Trophoblast cell (in vitro differentiated cells and primary cell): ENCODE results near the gene HS6ST2.
A peak's percentile ranks its signal among the peaks of the same experiment; 100 is the strongest.
"Not testable (repeated sequence)": the region's sequence is repeated elsewhere in the genome, so short reads cannot be mapped to it uniquely, and the experiment has no call there.

Source experiments
- DNase-seq, 2 donors: peaks; one replicate each; pipeline ENCODE4 v3.0.0-alpha.2; 2016
- H2AFZ ChIP-seq: 2 replicates; pipeline ENCODE4 v1.6.1; 2013; ENCODE audit warnings: low read length, moderate library complexity, mild to moderate bottlenecking; ENCODE audit not compliant: insufficient read depth, poor library complexity
- H2AK5ac ChIP-seq: 2 replicates; pipeline ENCODE4 v1.6.1; 2013; ENCODE audit warnings: mild to moderate bottlenecking, low read length
- H2BK120ac ChIP-seq: 2 replicates; pipeline ENCODE4 v1.6.1; 2013; ENCODE audit warnings: low read length, mild to moderate bottlenecking, moderate library complexity; ENCODE audit not compliant: insufficient read depth, poor library complexity
- H2BK12ac ChIP-seq: 2 replicates; pipeline ENCODE4 v1.6.1; 2013; ENCODE audit warnings: mild to moderate bottlenecking, low read length, moderate library complexity
- H2BK5ac ChIP-seq: 2 replicates; pipeline ENCODE4 v1.6.1; 2013; ENCODE audit warnings: low read length, low read depth, moderate library complexity, mild to moderate bottlenecking; ENCODE audit not compliant: poor library complexity
- H3K14ac ChIP-seq: 2 replicates; pipeline ENCODE4 v1.6.1; 2013; ENCODE audit warnings: mild to moderate bottlenecking, low read length
- H3K18ac ChIP-seq: 2 replicates; pipeline ENCODE4 v1.6.1; 2013; ENCODE audit warnings: mild to moderate bottlenecking, low read length
- H3K23ac ChIP-seq: 2 replicates; pipeline ENCODE4 v1.6.1; 2013; ENCODE audit warnings: low read length
- H3K27ac ChIP-seq: 2 replicates; pipeline ENCODE4 v1.5.1; 2013; ENCODE audit warnings: low read depth, mild to moderate bottlenecking, inconsistent platforms, low read length, moderate library complexity
- H3K27me3 ChIP-seq: 2 replicates; pipeline ENCODE4 v1.6.1; 2013; ENCODE audit warnings: inconsistent platforms, mild to moderate bottlenecking, low read length, moderate library complexity; ENCODE audit not compliant: insufficient read depth
- H3K36me3 ChIP-seq, 2 experiments: 1 replicate in 1 of 2; 2 replicates in 1 of 2; pipeline ENCODE4 v1.6.1; 2013; ENCODE audit warnings: low read length in 2 of 2, mild to moderate bottlenecking in 2 of 2, moderate library complexity in 1 of 2; ENCODE audit not compliant: insufficient read depth in 2 of 2, control insufficient read depth in 1 of 2
- H3K4ac ChIP-seq: 2 replicates; pipeline ENCODE4 v1.6.1; 2013; ENCODE audit warnings: low read depth, mild to moderate bottlenecking, low read length, moderate library complexity
- H3K4me1 ChIP-seq, 2 experiments: 1 replicate in 1 of 2; 2 replicates in 1 of 2; pipeline ENCODE4 v1.6.1; 2013; ENCODE audit warnings: low read length in 2 of 2, mild to moderate bottlenecking in 2 of 2, moderate library complexity in 1 of 2; ENCODE audit not compliant: insufficient read depth in 2 of 2, control insufficient read depth in 1 of 2
- H3K4me2 ChIP-seq: 2 replicates; pipeline ENCODE4 v1.6.1; 2013; ENCODE audit warnings: inconsistent platforms, mild to moderate bottlenecking, low read length, moderate library complexity
- H3K4me3 ChIP-seq: 2 replicates; pipeline ENCODE4 v1.5.1; 2013; ENCODE audit warnings: mild to moderate bottlenecking, low read depth, low read length, inconsistent platforms
- H3K79me1 ChIP-seq: one replicate; pipeline ENCODE4 v1.6.1; 2013; ENCODE audit warnings: low read length
- H3K79me2 ChIP-seq: 2 replicates; pipeline ENCODE4 v1.6.1; 2013; ENCODE audit warnings: low read length, mild to moderate bottlenecking; ENCODE audit not compliant: control insufficient read depth, insufficient read depth, poor library complexity
- H3K9ac ChIP-seq: 2 replicates; pipeline ENCODE4 v1.6.1; 2013; ENCODE audit warnings: mild to moderate bottlenecking, low read length
- H3K9me3 ChIP-seq: 2 replicates; pipeline ENCODE4 v1.6.1; 2013; ENCODE audit warnings: low read depth, mild to moderate bottlenecking, control low read depth, inconsistent platforms, low read length; ENCODE audit not compliant: insufficient read depth
- H4K12ac ChIP-seq: 2 replicates; pipeline ENCODE4 v1.6.1; 2013; ENCODE audit warnings: low read depth, mild to moderate bottlenecking, low read length, moderate library complexity
- H4K8ac ChIP-seq: 2 replicates; pipeline ENCODE4 v1.6.1; 2013; ENCODE audit warnings: low read depth, mild to moderate bottlenecking, low read length, moderate library complexity
- H4K91ac ChIP-seq: one replicate; pipeline ENCODE4 v1.6.1; 2013; ENCODE audit warnings: low read depth, mild to moderate bottlenecking, low read length, moderate library complexity
- WGBS: extraction: QIAGEN DNeasy Blood & Tissue Kit; methylation state at CpG from one replicate; pipeline ENCODE4 v1.1.7; 2013; ENCODE audit warnings: missing lambda C conversion rate; ENCODE audit not compliant: insufficient read length, insufficient coverage; ENCODE audit errors: extremely low coverage; 5-methylcytosine and 5-hydroxymethylcytosine counted together

The HS6ST2 gene

GRCh38 chrX:132945055-132945599, 13.3 kb downstream of the HS6ST2 start:
- H4K91ac ChIP-seq, H4K12ac ChIP-seq, H2BK120ac ChIP-seq, H2AK5ac ChIP-seq, H3K79me1 ChIP-seq, H3K36me3 ChIP-seq, H3K4me2 ChIP-seq, H3K23ac ChIP-seq, H3K9me3 ChIP-seq, H2AFZ ChIP-seq, H3K9ac ChIP-seq, H3K4me3 ChIP-seq, H2BK12ac ChIP-seq, H3K27ac ChIP-seq, DNase-seq, H3K27me3 ChIP-seq, H3K4me1 ChIP-seq, H3K4ac ChIP-seq, H3K14ac ChIP-seq, H3K18ac ChIP-seq, H3K79me2 ChIP-seq, H2BK5ac ChIP-seq, H4K8ac ChIP-seq: not testable (repeated sequence)
- WGBS: no CpG with 5 or more reads among the region's 4 CpGs

- DNase-seq: peak in 1 of 2 donors; percentile 13
- Histone ChIP-seq H3K18ac (no peak overlapping the region), H2BK5ac (no peak overlapping the region), H4K12ac (no peak overlapping the region), H3K14ac (no peak overlapping the region), H3K27me3 (no peaks in the 10 kb centered on the region), H2BK120ac (no peak overlapping the region), H3K27ac (no peak overlapping the region), H3K4me2 (no peak overlapping the region), H3K4me1 (no peaks in the 10 kb centered on the region), H3K9ac (no peak overlapping the region), H2BK12ac (no peak overlapping the region), H4K91ac (no peak overlapping the region), H3K36me3 (no peaks in the 10 kb centered on the region), H2AFZ (no peak overlapping the region), H4K8ac (no peak overlapping the region), H3K4ac (no peak overlapping the region), H2AK5ac (no peak overlapping the region), H3K9me3 (no peaks in the 10 kb centered on the region), H3K23ac (no peak overlapping the region), H3K4me3 (no peak overlapping the region), H3K79me2 (no peaks in the 10 kb centered on the region), H3K79me1 (no peaks in the 10 kb centered on the region)
- WGBS: no CpG with 5 or more reads among the region's 4 CpGs
Measured at GRCh38 chrX:132940727-132941327, 17.6 kb downstream of the HS6ST2 start.

- Histone ChIP-seq H3K27ac (no peak overlapping the region), H3K14ac (no peak overlapping the region), H2BK5ac (no peak overlapping the region), H3K23ac (no peak overlapping the region), H3K18ac (no peak overlapping the region), H3K4me3 (no peak overlapping the region), H3K36me3 (no peaks in the 10 kb centered on the region), H3K9me3 (no peaks in the 10 kb centered on the region), H3K27me3 (no peaks in the 10 kb centered on the region), H4K12ac (no peak overlapping the region), H2AFZ (no peak overlapping the region), H2BK120ac (no peak overlapping the region), H2AK5ac (no peak overlapping the region), H2BK12ac (no peak overlapping the region), H4K91ac (no peak overlapping the region), H3K4me1 (no peaks in the 10 kb centered on the region), H3K9ac (no peak overlapping the region), H4K8ac (no peak overlapping the region), H3K79me1 (no peaks in the 10 kb centered on the region), H3K79me2 (no peaks in the 10 kb centered on the region), H3K4ac (no peak overlapping the region), H3K4me2 (no peak overlapping the region)
- no CpG with 5 or more reads among the region's 8 CpGs for WGBS
- no peak for DNase-seq
Measured at GRCh38 chrX:132933170-132933569, 25.3 kb downstream of the HS6ST2 start.

GRCh38 chrX:132924426-132924825, 34.0 kb downstream of the HS6ST2 start:
- Histone ChIP-seq H3K9me3 (no peaks in the 10 kb centered on the region), H3K79me2 (no peaks in the 10 kb centered on the region), H3K14ac (no peak overlapping the region), H3K23ac (no peak overlapping the region), H2BK5ac (no peak overlapping the region), H2AFZ (no peak overlapping the region), H2AK5ac (no peak overlapping the region), H3K4me2 (no peak overlapping the region), H3K18ac (no peak overlapping the region), H3K27ac (no peak overlapping the region), H3K4me3 (no peak overlapping the region), H2BK12ac (no peak overlapping the region), H4K12ac (no peak overlapping the region), H2BK120ac (no peak overlapping the region), H4K91ac (no peak overlapping the region), H3K4me1 (peaks cover 0 to 2% of the 10 kb centered on the region in 2 experiments), H4K8ac (no peak overlapping the region), H3K79me1 (no peaks in the 10 kb centered on the region), H3K4ac (no peak overlapping the region), H3K36me3 (no peaks in the 10 kb centered on the region), H3K9ac (no peak overlapping the region), H3K27me3 (no peaks in the 10 kb centered on the region)
- DNase-seq: no peak
- no CpG with 5 or more reads among the region's 5 CpGs for WGBS
